HepG2 (cell line): ENCODE results near the gene MED4. TPM values are rescaled to one million over a fixed set of nuclear protein-coding genes. Genes with fewer than 3 reads are reported as not detected.

Source experiments
- ARID5B ChIP-seq: IDR thresholded peaks from 2 replicates; pipeline ENCODE4 v1.4.0; 2020; ENCODE audit warnings: mild to moderate bottlenecking, missing genetic modification reagents
- PAWR ChIP-seq: sonication (generic); formaldehyde crosslinking; IDR thresholded peaks from 2 replicates; pipeline ENCODE4 v1.4.0; 2020; ENCODE audit warnings: missing genetic modification reagents, mild to moderate bottlenecking, borderline replicate concordance
- PRDM4 ChIP-seq: sonication (generic); formaldehyde crosslinking; IDR thresholded peaks from 2 replicates; pipeline ENCODE4 v1.9.0; 2021; ENCODE audit warnings: missing genetic modification reagents, borderline replicate concordance
- RFXAP ChIP-seq: sonication (generic); formaldehyde crosslinking; IDR thresholded peaks from 2 replicates; pipeline ENCODE4 v1.4.0; 2020; ENCODE audit warnings: missing genetic modification reagents, borderline replicate concordance
- SRF ChIP-seq: IDR thresholded peaks from 2 replicates; pipeline ENCODE4 v1.6.1; 2011; ENCODE audit warnings: mild to moderate bottlenecking, low read depth, low read length, moderate library complexity
- ZBTB2 ChIP-seq: sonication (generic); formaldehyde crosslinking; IDR thresholded peaks from 2 replicates; pipeline ENCODE4 v1.8.0; 2022; ENCODE audit warnings: low read depth, missing genetic modification reagents
- ZBTB37 ChIP-seq: sonication (generic); formaldehyde crosslinking; IDR thresholded peaks from 2 replicates; pipeline ENCODE4 v1.4.0; 2020; ENCODE audit warnings: mild to moderate bottlenecking, missing genetic modification reagents
- ZNF160 ChIP-seq: sonication (generic); formaldehyde crosslinking; IDR thresholded peaks from 2 replicates; pipeline ENCODE4 v1.8.0; 2022; ENCODE audit warnings: mild to moderate bottlenecking, inconsistent platforms, missing genetic modification reagents
- ZNF274 ChIP-seq: sonication (generic); formaldehyde crosslinking; IDR thresholded peaks from 2 replicates; pipeline ENCODE4 v1.5.1; 2020; ENCODE audit warnings: mild to moderate bottlenecking, missing genetic modification reagents
- ZNF446 ChIP-seq: sonication (generic); formaldehyde crosslinking; IDR thresholded peaks from 2 replicates; pipeline ENCODE4 v1.5.0; 2020; ENCODE audit warnings: mild to moderate bottlenecking, missing genetic modification reagents
- ZNF468 ChIP-seq: sonication (generic); formaldehyde crosslinking; IDR thresholded peaks from 2 replicates; pipeline ENCODE4 v1.8.0; 2022; ENCODE audit warnings: mild to moderate bottlenecking, moderate library complexity, missing genetic modification reagents
- ZNF670 ChIP-seq: sonication (generic); formaldehyde crosslinking; IDR thresholded peaks from 2 replicates; pipeline ENCODE4 v1.8.0; 2022; ENCODE audit warnings: mild to moderate bottlenecking, missing genetic modification reagents, borderline replicate concordance
- ZSCAN25 ChIP-seq: sonication (generic); formaldehyde crosslinking; IDR thresholded peaks from 2 replicates; pipeline ENCODE4 v1.8.0; 2022; ENCODE audit warnings: mild to moderate bottlenecking, missing genetic modification reagents
- polyA plus RNA-seq, 8 experiments: library from polyadenylated mRNA; depleted of rRNA in 3 of 8; stranded (reverse) in 7 of 8; unstranded in 1 of 8; fragments of >200 nt; fragmentation: Illumina TruSeq in 4 of 8; extraction: Trizol in 4 of 8; gene quantifications; 2 replicates each; pipeline versions ENCODE4 v1.2.1 to v1.2.3, GENCODE V29; 2011 to 2016; ENCODE audit warnings: low read depth in 4 of 8, missing spikeins in 1 of 8, mixed read lengths in 1 of 8; ENCODE audit not compliant: insufficient read depth in 1 of 8
- total RNA-seq, 5 experiments: library from RNA; depleted of rRNA; stranded (reverse); fragments of >200 nt; fragmentation: Illumina TruSeq; extraction: Trizol; gene quantifications; 2 replicates each; pipeline ENCODE4 v1.2.3, GENCODE V29; 2016; ENCODE audit warnings: low read depth in 1 of 5

The MED4 gene
- total and polyA plus RNA-seq, 2 of the 13 experiments (the other 11 are each of a cell fraction or from before 2014, with no cell fraction given): 49.4 to 57.8 TPM

GRCh38 chr13:48037346-48038173 is 57.3 kb downstream of the MED4 start, which contains the start of gene NUDT15 (continued):
- TF ChIP-seq ZNF670: peak; percentile 93
- peak; percentile 14 for TF ChIP-seq RFXAP (CRISPR knock-in tag)
- TF ChIP-seq ZBTB2: peak; percentile 60; the same call in 1 of the 2 replicates
- TF ChIP-seq SRF: no peak
- TF ChIP-seq PRDM4 (CRISPR knock-in tag): 0 out of 2 replicates have a peak, but pooled peaks have one; percentile 89
- TF ChIP-seq ARID5B (CRISPR knock-in tag): peak; percentile 65; the same call in 1 of the 2 replicates
- no peak for TF ChIP-seq ZBTB37
- TF ChIP-seq ZSCAN25 (CRISPR knock-in tag): peak; percentile 66; the same call in 1 of the 2 replicates
- TF ChIP-seq ZNF468: peak; percentile 32; the same call in 1 of the 2 replicates
- TF ChIP-seq PAWR (CRISPR knock-in tag): peak; percentile 86; the same call in 1 of the 2 replicates
- TF ChIP-seq ZNF274: peak; percentile 98
- peak; percentile 66; the same call in 1 of the 2 replicates for TF ChIP-seq ZNF160 (CRISPR knock-in tag)
- TF ChIP-seq ZNF446: no peak
